ENCODE measurements around the gene AARSD1.

GRCh38 chr17:42967925-42968324 lies 3.7 kb upstream of the AARSD1 start:
- TF ChIP-seq CTCF (conservative IDR thresholded peaks at IDR 0.05), result no peak
- TF ChIP-seq EZH2 (IDR thresholded peaks at IDR 0.05; ENCODE audit: low read depth), result no peak

All from PC-9 (cell line).